GM21723 (cell line): ENCODE results near the gene PTH1R.

Experiments used
- ATAC-seq: cut with Tn5 transposase; IDR thresholded peaks from one replicate; pipeline ENCODE4 v1.9.1; 2021; ENCODE audit warnings: mild to moderate bottlenecking, moderate library complexity; ENCODE audit not compliant: unreplicated experiment

PTH1R gene

DNA sequence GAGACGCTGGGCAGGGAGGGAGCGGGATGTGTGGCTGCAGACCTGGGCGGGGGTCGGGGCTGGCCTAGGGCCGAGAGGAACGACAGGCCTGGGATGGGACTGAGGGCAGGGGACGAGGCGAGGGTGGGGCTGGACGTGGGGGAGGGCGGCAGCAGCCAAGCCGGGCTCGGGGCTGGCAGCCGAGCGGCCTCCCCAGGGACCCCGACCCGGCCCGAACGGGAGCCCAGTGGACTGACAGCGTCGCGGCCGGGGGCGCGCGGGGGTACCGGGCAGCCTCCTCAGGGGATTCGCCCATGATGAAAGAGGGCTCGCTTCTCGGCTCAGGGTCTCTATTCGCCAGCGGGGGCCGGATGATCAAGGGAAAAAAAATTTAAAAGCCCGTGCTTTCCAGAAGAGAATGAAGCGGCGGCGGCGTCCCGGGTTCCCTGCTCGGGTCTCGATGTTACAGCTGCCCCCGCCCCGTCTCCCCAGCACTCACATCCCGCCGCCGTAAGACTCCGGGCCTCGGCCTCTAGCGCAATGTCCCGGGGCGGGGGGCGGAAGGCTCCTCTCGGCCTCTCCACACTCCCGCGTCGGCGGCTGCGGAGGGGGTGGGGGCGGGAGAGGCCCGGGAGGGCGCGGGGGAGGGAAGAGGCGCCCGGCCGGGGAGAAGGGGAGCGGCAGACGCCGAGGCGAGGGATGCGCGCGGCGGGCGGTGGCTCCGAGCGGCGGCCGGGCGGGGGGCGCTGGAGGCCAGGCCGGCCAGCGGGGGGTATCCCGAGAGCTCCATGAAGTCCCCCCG lies 4.3 kb downstream of the PTH1R start:
- no peak for ATAC-seq

- no peak for ATAC-seq
Observed at GRCh38 chr3:46882377-46883053, 5.0 kb downstream of the PTH1R start.

GRCh38 chr3:46883054-46883829 lies 5.7 kb downstream of the PTH1R start:
- no peak for ATAC-seq

- ATAC-seq, result no peak
Observed at GRCh38 chr3:46883830-46884185, 6.3 kb downstream of the PTH1R start.

GRCh38 chr3:46884427-46884826 lies 6.9 kb downstream of the PTH1R start:
- no peak for ATAC-seq

DNA sequence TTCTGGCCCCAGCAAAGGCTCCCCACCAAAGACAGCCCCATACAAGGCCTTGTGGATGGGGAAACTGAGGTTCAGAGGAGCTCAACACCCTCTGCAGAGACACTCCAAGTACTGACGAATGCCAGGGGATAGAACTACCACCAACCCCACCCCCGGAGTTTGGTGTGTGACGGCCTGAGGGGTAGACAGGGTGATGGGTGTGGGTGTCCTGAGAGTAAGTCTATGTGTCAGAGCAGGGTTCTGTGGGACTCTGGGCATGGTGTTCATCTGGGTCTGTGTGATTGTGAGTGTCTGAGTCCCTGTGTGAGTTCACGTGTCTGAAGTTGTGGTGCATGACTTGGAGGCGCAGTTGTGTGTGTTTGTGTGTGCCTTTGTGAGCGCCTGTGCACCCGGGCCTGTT lies 7.4 kb downstream of the PTH1R start:
- ATAC-seq, result no peak

DNA sequence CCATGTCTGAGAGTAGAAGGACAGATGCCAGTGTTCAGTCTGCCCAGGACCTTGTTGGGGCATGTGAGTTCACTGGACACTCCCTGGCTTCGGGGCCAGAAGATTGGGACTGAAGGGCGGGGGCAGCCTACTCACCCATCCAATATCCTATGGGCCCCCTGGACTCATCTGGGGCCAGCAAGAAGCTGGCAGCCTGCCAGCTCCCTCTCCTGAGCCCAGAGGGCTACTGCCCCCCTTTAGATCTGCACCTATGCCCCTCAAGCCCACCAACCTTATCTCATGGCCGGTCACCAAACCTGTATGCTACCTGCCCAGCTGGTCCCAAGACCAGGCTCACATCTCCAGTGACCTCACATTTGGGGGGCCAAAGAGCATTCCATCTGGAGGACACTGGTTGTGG lies 8.1 kb downstream of the PTH1R start:
- no peak for ATAC-seq

DNA sequence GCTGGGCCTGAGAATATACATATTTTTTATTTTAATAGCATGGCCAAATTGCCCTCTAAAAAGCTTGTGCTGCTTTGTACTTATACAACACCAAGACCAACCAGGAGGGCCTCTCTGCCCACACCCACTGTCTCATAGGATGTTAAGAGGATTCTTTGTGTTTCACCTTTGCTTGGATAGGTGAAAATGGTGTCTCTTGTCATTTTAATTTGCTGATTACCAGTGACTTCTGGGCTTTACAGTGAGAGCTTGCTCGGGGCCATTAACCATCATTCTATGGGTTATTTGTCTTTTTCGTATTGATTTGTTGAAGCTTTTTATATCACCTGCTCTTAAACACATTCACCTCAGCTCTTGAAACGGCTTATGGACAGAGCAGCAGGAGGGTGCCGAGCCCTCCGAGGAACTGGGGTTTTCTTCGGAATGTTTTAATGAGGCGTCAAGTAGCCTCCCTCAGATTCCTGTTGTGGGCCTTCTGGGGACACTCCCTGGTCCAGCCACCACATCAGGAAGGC lies 10.5 kb downstream of the PTH1R start:
- ATAC-seq, result no peak

DNA sequence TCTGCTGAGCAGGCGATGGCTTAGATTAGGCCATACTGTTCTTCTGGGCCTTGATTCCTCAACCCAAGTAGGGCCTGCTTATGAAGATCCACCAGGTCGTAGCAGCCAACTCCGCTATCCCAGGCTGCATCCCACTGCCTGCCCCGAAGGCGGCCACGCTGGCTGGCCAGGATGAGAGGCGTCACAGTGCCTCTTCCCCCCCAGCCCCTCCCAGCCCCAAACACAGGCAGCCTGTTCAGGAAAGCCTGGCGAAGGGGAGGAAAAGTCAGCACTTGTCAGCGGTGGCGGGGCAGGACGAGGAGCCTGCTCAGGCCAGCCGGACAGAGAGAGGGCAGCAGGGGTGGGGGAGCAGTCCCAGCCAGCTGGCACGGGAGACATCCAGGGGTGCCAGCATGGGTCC lies 11.2 kb downstream of the PTH1R start:
- ATAC-seq, result no peak

- no peak for ATAC-seq
Observed at GRCh38 chr3:46889381-46890110, 12.0 kb downstream of the PTH1R start.

DNA sequence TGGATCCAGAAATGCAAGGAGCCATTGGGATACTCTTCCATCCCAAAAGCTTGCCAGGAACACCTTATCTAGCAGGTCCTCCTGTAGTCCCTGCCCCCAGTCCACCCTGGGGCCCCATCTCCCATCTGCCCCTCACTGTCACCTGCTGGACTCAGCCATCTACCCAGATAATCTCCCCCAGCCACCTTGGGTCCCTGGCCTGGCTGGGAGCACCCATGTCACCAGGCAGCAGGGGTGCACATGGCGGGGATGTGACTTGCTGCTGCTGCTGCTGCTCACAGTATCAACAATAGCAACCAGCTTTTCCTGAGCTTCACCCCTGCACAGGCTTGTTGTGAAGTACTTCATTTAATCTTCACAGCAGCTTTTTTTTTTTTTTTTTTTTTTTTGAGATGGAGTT lies 12.6 kb downstream of the PTH1R start:
- no peak for ATAC-seq

DNA sequence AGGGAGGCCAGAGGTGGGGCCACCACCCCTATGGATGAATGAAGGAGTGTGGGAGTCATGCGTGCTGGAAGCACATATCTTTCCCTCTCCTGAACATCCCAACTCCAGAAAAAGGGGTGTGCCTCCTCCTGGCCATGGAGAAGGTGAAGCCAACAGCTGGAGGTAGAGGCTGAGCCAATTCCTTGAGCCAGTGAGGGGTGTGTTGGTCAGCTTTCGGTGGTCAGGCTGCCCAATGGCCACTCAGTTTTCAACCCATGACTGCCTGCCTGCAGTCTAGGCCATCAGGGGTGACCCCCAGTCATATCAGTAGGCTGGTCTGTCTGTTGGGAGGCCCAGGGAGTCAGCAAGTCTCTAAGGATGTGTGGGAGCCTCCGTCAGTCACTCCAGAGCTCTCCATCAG lies 13.6 kb downstream of the PTH1R start:
- ATAC-seq, result no peak

DNA sequence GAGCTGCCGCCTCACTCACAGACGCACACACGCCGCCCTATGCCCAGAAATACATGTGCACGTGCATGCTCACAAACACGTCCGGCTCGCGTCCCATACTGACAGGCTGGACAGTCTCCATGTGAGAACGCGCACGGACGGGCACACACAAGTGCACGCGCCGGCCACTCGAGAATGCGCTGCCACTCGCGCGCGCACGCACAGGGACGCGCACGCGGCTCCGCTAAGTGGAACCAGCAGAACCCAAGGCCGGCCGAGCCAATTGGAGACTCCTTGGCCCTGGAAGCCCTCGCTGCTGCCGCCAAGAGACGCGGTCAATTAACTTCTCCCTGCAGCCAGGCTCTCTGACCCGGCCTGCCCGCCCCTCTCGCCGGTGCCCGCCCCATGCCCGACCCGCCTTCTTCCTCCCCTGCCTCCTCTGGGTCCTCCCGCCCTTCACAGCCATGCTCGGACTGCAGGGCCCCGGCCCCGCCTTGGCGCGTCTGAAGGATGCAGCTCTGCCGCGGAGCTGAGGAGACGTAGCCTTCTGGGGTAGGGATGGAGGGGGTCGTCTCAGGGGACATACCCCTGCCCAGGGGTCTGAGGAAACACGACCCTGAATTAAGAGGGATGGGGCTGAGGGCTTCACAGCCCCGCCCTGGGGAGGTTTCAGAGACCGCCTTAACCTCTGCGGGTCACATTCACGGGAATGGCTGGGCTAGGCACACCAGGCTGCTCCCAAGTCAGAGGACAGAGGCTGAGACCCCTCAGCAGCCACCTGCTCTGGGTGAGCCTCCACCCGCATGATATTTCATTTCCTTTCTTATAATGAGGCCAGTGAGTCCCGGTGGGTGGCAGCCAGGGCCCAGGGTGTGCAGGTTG lies 15.0 kb downstream of the PTH1R start:
- ATAC-seq, result no peak

DNA sequence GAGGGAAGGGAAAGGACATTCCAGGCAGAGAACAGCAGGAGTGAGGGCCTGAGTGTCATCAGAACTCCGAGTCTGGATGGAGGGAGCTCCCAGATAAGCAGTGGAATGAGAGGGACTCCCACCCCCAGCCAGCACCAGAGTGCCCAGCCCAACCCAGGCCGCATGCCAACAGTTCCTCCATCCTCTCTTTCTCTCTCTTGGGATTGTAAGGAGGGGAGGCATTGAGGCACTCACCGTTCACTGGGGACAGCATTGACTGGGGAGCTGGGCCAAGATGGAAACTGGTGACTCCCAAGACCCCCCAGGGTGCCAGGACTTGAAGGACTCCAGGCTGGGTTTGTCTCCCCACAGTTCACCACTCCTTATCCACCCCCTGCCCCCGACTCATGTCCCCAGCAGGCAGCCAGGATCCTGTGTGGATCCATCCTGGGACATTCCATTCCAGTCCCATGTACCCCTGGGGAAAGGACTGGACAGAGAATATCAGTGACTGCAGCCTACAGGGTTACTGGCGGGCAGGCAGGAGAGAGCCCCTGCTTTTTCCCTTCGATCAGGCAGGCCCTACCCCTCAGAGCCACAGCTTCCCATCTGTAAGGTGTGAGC lies 15.7 kb downstream of the PTH1R start:
- no peak for ATAC-seq

GRCh38 chr3:46893763-46894162 lies 16.2 kb downstream of the PTH1R start:
- ATAC-seq, result no peak

DNA sequence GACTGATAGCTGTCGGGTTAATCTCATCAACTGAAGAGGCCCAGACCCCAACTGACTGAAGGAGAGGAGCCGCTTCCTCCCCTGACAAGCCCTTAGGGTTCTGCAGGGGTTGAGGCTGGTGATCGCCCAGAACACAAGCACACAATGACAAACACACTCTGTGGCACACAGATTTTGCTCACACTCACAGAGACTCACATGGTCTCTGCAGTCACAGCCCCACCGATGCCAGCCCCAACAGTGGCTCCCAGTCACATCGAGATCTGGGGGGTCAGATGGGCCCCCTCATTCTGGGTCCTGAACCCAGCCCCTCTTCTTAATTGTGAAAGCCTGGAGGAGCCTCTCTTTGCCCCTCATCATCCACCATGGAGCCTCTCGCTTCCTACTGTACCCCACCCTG lies 16.7 kb downstream of the PTH1R start:
- no peak for ATAC-seq

- no peak for ATAC-seq
Observed at GRCh38 chr3:46895204-46895660, 17.7 kb downstream of the PTH1R start.

GRCh38 chr3:46895761-46896160 lies 18.2 kb downstream of the PTH1R start:
- ATAC-seq, result no peak

DNA sequence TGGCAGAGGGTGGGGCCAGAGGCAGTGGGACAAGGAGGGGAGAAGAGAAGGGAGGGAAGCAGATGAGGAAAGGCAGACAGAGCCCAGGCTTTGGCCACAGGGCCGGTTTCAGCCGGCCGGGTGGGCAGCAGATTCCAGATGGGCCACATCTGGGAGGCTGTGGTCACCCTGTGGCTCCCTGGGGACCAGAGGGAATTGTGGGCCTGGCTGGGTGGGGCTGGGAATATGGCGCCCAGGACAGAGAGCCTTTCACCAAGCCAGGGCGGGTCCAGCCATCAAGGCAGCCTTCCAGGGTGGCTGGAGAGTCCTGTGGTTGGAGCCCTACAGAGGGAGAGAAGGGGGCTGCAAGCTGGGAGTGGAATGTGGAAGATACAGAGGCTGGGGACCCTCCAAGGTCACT lies 18.9 kb downstream of the PTH1R start:
- no peak for ATAC-seq

- ATAC-seq, result no peak
Observed at GRCh38 chr3:46897031-46897430, 19.5 kb downstream of the PTH1R start.
